Fibroblast of pulmonary artery (primary cell): ENCODE data around the gene ABCA9.
A peak's percentile ranks its signal among the peaks of the same experiment; 100 is the strongest.

Experiments
- DNase-seq: peaks from one replicate; pipeline ENCODE4 v3.0.0-alpha.2; 2010; ENCODE audit warnings: low read depth
- H3K4me3 ChIP-seq: replicated peaks from 2 replicates; pipeline ENCODE4 v1.5.1; 2011; ENCODE audit warnings: low read depth, mild to moderate bottlenecking, control low read depth, low read length, moderate library complexity
- CTCF ChIP-seq: IDR thresholded peaks from 2 replicates; pipeline ENCODE4 v1.5.1; 2011; ENCODE audit warnings: mild to moderate bottlenecking, control low read depth, low read length, inconsistent platforms; ENCODE audit errors: missing control alignments

The ABCA9 gene

GRCh38 chr17:69093279-69093789 lies 32.6 kb upstream of the ABCA9 start:
- no peak for TF ChIP-seq CTCF
- H3K4me3 ChIP-seq, result no peak overlapping the region
- peak; percentile 63 for DNase-seq

GRCh38 chr17:69090365-69090764 lies 29.6 kb upstream of the ABCA9 start:
- no peak for DNase-seq
- no peak overlapping the region for H3K4me3 ChIP-seq
- TF ChIP-seq CTCF, result no peak

- no peak overlapping the region for H3K4me3 ChIP-seq
- no peak for TF ChIP-seq CTCF
- no peak for DNase-seq
Measured at GRCh38 chr17:69088643-69089200, 28.0 kb upstream of the ABCA9 start.

- TF ChIP-seq CTCF, result no peak
- no peak for DNase-seq
Measured at GRCh38 chr17:69086641-69087040, 25.9 kb upstream of the ABCA9 start.

GRCh38 chr17:69084911-69085310 lies 24.2 kb upstream of the ABCA9 start:
- DNase-seq, result no peak

More at GRCh38 chr17:69086641-69087040, 25.9 kb upstream of the ABCA9 start:
- no peak overlapping the region for H3K4me3 ChIP-seq

GRCh38 chr17:69082696-69083095 lies 22.0 kb upstream of the ABCA9 start:
- no peak overlapping the region for H3K4me3 ChIP-seq
- no peak for DNase-seq
- no peak for TF ChIP-seq CTCF

More at GRCh38 chr17:69084911-69085310, 24.2 kb upstream of the ABCA9 start:
- no peak overlapping the region for H3K4me3 ChIP-seq
- peak; percentile 40 for TF ChIP-seq CTCF

- DNase-seq, result no peak
- H3K4me3 ChIP-seq, result no peak overlapping the region
- no peak for TF ChIP-seq CTCF
Measured at GRCh38 chr17:69078864-69079263, 18.1 kb upstream of the ABCA9 start.
